GM19468 (cell line): ENCODE measurements around the gene MFRP.

Experiments
- ATAC-seq: cut with Tn5 transposase; IDR thresholded peaks from one replicate; pipeline ENCODE4 v1.9.1; 2021; ENCODE audit warnings: mild to moderate bottlenecking, moderate library complexity, moderate number of reproducible peaks; ENCODE audit not compliant: unreplicated experiment; ENCODE audit errors: extremely low read depth

Gene MFRP

DNA sequence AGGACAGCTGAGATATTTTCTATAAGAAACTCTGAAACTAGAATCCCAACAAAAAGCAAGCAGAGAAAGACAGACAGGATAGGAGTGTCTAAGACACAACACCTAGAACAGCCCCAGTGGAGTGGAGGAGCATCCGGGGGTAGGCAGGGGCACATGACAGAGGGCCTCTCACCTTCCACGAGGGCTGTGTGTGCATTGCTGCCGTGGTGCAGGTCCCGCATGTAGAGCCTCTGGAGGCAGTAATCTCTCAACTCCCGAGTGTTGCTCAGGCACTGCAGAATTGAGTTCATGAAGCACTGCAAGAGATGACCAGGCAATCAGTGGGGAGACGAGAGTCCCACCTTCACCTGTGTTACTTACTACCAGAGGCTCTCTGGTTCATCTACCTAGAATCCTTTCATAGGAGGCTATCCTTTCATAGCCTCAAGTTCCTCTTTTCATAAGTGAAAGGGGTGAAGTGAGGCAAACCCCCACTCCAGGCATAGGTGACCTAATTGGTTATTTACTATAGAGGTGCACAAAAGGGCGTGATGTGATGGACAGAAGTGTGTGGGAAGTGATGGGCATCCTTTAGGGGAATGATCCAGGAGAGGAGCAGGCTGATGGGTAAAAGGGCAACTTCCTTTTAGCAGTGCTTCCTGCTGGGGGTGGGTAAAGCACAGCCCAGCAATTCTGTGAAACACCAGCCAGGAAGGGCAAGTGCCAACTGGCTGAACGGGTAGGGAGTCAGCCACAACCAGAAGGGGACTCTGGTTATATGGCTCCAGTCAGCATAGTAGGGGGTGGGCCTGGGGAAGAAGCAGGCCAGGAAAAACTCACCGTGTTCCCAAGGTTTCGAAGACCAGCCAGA is 13.1 kb upstream of the MFRP start:
- ATAC-seq = no peak

DNA sequence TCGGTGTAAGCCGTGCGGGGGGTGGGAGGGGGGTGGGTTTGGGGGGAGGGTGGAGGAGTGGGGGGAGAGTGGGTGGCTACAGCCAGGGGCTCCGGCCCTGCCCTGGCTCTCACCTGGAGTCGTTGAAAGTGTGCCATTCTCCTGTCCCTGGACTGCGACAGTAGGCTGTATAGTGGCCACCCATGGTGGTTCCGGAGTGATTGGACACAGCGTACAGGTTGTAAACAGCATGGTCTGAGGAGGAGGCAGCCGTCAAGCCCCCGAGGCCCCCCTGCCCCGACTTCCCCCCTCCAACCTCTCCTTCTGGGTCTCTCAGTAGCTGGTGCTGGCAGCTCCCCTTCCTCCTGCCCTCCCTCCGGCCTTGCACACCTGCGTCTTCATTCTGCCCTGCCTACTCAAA is 10.6 kb upstream of the MFRP start:
- no peak for ATAC-seq

DNA sequence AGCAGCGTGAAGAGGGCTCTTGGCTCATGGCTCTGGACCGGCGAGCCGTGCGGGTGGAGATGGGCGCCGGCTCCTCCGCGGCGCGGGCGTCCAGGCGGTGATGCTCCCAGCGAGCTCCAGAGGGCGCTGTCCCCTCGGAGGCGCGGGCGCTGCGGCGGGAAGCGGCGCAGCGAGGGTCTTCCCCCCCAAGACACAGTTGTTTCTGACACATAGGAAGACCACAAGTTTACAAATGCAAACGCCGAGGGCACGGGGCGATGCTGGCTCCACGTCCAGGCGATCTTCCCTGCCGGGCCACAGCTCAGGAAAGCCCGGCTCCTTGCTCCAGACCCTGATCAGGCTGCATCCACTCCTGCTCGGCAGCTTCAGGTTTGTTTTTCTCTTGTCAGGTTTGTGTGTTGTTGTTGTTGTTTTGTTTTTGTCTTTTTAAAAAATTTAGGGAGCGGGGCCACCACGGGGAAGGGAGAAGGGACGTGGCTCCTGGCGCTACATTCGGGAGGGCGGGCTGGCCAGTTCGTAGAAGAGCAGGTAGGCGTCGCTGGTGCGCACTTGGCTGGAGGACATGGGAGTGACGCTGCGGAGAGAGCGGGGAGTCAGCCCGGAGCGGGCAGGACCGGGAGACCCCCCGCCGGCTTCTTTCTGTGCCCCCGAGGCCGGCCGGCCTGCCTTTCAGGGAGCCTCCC is 10.0 kb upstream of the MFRP start:
- ATAC-seq = no peak

DNA sequence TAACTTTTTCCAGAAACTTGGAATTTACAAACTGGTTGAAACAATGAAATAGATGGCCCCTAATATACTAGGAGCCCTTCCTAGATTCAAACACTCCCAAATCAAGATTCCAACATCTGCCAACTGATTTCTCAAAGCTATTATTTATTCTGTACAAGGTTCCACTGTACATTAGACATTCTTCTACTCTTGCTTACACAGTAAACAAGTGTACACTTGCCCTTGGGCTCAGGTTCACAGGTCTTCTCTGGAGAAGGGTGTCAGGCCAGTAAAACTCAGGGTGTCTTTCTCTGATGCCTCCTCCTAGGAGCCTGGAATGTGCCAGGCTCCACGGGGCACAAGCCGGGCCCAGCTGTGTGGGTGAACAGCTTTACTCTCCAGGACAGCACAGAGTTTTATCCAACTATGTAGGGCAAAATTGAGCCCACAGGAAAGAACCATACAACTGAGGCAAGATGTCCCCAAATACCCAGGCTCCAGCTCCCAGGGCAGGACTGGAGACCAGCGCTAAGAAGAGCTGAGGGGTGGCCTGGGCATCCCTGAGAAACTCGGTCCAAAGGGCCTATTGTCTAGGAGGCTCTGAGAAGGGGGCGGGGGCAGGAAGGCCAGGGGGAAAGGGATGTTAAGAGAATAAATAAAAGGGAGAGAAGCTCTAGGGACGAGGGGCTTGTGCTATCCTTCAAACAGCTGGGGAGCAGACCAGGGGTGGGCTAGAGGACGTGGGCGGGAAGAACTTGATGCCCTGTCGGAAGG is 8.8 kb upstream of the MFRP start:
- no peak for ATAC-seq

DNA sequence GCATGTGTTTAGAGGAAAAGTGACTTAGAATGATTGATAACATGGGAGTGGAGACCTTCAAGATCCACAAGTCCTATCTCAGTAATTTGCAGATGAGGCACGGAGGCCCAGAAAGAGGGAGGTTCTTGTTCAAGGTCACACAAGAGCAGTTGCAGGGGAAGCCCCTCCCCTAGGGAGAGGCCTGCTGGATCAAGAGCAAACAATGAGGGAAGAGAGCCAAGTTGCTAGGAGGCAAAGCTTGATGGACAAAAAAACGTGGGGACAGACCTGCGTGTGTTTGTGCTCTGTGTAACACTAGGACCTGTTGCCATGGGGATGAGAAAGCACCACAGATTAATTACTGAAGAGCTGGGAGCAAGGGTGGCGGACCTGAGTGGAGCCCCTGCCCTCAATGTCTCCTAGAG is 6.4 kb upstream of the MFRP start:
- no peak for ATAC-seq

DNA sequence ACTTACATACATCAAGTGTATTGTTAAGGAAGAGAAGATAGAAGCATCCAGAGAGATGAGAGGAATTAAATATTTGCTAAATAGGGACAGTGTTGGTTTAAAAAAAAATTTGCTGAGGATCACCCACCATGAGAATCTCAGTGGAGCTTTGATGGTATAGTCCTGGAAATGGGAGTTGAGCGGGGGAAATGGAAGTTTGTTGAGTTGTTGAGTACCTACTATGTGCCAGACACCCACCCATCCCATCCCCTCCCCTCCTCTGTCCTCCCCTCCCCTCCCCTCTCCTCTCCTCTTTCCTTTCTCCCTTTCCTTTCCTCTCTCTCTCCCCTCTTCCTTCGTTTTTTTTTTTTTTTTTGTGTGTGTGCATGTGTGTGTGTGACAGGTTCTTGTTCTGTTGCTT is 4.7 kb upstream of the MFRP start:
- no peak for ATAC-seq

DNA sequence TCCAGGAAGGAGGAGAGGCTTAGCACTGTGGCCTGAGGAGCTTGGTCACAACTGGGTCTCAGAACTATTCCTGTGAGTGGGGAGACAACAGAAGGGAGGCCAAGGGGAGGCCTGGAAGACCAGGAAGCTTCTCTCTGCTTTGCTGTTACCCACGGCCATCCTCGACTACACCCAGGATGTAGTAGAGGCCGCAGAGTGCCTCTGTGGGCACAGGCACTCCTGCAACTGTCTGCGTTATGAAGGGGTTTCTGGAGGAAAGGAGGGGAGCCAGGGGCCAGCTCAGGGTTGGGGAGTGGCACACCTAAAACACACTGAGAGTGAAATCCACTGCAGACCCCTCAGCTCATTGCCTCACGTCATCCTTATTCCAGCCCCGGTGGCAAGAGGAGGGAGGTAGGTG is 3.8 kb upstream of the MFRP start:
- ATAC-seq = no peak

DNA sequence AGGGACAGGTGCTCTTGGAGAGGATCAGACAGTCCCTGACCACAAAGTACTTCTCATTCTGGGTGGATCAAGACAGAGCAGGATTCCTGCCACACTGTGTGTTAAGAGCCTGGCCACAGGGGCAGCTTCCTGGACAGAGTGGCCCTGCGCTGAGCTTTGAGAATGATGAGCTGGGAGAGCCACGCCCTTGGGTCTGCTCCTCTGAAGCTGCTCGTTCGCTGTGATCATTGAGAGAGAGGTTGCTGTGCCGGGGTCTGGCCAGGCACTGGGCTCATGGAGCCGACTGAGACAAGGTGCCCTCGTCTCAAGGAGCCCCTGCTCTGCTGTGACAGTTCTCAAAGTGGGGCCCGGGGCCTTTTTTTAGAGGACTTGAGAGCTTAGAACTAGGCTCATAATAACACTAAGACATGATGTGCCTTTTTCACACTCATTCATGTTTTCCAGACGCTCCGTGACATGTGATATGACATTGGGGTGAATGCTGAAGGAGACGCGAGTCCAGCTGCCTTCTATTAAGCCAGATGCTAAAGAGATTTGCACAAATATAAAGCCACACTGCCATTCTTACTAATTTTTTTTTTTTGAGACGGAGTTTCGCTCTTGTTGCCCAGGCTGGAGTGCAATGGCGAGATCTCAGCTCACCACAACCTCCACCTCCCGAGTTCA is 1.6 kb upstream of the MFRP start:
- no peak for ATAC-seq

DNA sequence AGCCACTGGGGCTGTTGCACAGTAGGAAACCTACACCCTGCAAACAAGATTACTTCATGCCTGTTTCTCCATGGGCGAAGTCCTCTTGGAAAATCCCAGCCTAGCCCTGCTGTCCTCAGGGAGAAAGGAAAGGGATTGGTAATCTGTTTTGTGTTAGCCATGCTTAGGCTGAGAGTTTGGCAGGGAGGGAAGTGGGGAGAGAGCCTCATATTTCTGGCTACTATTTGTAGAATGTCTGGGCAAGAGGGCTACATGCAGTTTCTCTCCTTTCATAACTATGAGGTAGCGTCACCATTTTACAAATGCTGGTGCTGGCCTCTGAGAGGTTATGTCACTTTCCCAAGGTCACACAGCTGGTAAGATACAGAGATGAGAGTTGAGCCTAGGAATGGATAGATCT is 737 bp upstream of the MFRP start:
- ATAC-seq = no peak

DNA sequence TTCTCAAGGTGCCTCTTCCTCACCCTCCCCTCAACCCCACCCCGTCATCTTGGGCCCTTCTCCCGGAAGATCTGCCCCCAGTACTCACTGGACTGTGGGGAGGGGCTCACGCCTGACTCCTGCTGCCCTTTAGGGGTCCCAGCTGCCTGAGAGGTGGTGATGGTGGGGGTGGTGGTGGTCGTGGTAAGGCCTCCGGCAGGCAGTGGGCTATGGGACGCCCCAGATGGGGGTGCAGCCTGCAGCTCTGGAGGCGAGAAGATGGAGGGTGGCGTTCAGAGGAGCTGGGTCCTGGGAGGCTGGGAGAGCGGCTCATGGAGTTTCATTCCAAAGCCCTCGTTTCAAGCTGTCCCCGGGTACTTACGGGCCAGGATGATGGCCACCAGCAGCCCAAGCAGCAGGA is 820 bp downstream of the MFRP start:
- no peak for ATAC-seq

DNA sequence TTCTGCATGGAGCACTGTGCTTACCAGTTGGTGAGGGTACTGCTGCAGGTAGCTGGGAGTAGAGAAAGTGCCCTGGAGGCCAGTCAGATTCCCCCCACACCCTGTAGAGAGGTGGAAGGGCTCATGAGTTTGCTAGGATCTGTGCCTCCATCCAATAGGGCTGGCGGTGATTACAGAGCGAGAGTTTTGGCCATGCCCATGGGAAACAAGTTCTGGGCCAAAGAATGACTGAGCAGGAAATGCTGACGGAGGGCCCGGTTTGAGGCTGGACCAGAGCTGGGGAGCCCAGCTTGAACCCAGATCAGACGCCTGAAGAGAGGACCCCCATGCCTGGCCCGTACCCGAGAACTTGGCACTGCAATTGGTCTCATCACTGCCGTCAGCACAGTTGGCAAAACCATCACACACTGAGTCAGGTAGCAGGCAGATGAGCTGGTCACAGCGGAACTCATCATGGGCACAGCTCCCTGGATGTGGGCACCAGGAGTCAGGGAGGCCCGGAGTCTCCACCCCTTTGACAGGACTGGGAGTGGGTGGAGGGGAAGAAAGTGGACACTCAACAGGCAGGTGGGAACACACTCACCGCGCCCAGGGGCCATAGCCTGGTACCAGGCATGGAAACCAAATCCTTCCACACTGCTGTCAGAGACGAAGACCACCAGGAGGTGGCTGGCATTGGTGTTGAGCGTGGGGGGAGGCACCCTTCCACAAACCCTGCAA is 2.1 kb downstream of the MFRP start:
- no peak for ATAC-seq

DNA sequence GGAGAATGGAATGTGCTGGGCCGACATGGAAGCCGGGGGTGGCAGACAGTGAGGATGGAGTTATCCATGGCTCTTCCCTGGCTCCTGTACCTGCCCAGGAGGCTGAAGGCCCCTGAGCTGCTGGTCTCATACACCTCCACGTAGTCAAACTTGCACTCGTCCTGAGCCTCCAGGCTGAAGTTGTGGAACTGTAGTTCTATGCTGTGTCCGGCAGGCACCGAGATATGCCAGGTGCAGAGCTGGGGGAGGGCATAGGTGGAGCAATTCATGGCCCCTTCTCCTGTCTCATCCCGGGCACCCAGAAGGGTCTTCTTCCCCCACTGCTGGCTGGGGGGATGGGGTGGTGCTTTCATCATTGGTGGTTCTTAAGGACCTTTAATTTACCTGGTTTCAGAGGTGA is 2.8 kb downstream of the MFRP start:
- no peak for ATAC-seq

DNA sequence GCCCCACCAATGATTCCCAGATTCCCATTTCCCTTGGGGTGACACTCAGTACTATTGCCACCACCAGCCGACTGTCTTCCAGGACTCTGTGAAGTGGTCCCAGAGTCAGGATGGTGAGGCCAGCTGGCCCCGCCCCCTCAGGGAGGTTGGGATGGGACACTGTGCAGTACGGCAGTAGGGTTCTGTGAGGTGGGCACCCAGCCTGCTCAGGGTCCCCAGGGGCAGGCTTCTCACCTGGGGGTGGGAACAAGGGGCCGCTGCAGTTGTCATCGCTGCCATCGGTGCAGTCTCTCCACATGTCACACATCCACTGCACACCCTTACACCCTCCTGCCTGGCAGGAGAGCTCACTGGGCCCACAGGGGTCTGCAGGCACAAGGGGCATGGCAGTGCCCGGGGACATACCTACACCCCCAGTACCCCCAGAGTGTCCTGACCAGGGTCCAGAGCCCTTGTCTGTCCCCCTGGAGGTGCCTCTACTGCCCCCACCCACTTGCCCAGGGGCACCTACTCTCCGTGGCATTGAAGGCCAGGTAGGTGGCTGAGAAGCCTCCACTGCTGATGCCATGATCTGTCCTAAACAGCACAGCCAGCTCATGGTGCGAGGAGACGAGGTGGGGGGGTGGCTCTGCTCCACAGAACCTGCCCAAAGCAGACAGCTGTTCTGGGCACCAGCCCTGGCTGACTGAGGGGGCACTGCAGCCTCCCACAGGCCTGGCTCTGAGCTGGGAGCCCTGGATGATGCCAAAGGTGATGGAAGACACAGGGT is 4.0 kb downstream of the MFRP start:
- ATAC-seq = no peak

DNA sequence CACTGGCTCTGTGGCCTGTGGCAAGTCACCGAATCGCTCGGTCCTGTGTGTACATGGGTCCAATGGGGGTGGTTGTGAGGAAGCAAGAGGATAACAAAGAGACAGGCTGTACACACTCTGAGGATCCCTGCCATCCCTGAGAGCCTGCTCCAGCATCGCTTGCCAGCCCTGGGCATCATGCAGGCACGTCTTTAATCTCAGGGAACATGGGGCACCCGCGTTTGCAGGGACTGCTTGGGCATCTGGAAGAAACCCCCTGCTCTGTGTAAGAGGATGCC is 4.5 kb downstream of the MFRP start:
- ATAC-seq = no peak

DNA sequence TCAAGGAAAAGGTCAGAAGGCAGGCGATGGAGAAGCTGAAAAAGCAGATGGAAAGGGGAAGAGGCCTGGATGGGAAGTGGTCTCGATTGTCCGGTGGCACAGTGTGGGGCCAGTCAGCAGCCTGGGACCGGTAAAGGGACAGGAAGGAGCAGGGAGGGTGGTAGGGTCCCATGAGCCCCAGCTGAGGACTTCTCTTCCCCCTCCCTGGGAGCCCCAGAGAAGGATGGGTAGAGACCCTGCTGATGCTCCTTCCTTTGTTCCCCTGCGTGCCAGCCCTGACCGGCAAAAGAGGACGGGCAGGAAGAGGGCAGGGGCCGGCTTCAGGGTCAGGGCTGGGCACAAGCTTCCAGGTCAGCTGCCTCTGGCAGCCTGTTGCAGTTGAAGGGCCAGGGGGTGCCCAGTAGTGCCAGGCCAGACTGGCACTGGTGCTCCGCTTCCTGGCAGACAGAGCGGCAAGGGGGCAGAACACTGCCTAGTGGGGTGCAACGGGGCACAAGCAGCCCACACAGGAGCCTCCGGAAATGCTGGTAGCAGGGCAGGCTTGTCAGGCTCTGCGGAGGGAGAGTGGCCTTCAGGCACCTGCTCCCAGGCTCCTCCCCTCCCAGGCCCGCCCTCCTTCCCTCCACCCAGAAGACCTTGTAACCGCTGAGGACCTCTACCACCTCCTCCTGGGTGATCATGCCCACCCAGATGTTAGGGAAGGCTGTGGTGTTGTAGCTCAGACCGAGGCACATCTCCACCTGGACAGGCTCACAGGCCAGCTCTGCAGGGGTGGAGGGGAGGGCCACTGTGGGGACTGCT is 5.1 kb downstream of the MFRP start:
- ATAC-seq = no peak

DNA sequence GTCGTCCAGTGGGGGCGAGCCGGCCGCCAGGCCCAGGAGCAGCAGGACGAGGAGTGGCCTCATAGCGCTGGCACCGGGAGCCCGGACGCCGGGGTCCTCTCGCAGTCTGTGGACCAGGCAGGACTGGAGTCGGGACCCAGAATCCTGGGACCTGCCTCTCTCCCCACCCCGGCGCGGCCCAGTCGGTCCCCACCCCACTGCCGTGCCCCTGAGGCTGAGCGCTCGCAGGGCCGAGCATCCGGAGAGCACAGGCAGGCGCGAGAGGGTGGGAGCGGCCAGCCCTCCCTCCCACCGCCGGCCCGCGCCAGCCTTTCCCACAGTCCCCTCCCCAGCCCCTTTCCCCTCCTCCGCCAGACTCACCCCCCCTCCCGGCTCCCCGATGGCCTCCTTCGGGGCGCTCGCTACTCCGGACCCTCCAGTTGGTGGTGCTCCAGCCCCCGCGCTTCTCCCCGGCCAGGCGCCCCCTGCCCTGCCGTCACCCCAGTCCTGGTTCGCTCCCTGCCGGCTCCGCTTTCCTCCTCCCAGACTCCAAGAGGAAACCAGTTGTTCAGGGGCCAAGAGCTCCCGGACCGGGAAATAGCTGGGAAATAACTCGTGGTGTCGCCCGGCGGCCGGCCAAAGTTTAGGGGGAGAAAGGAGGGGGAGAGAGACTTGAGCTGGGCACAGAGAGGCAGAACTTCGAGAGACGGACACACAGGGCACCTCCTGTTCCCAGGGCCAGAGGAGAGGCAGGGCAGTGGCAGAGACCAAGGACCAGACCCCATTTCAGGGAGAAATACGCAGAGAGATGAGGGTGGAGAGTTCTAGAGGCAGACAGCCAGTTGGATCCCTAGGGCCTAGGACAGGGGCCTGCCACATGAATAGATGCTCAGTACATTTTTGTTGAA is 5.9 kb downstream of the MFRP start, which contains the start of gene C1QTNF5:
Gene C1QTNF5, minus strand, starts transcription at position 549 of the 887 bp plus-strand sequence. Its CDS starts 486 bp downstream, at position 63.
- ATAC-seq = no peak

DNA sequence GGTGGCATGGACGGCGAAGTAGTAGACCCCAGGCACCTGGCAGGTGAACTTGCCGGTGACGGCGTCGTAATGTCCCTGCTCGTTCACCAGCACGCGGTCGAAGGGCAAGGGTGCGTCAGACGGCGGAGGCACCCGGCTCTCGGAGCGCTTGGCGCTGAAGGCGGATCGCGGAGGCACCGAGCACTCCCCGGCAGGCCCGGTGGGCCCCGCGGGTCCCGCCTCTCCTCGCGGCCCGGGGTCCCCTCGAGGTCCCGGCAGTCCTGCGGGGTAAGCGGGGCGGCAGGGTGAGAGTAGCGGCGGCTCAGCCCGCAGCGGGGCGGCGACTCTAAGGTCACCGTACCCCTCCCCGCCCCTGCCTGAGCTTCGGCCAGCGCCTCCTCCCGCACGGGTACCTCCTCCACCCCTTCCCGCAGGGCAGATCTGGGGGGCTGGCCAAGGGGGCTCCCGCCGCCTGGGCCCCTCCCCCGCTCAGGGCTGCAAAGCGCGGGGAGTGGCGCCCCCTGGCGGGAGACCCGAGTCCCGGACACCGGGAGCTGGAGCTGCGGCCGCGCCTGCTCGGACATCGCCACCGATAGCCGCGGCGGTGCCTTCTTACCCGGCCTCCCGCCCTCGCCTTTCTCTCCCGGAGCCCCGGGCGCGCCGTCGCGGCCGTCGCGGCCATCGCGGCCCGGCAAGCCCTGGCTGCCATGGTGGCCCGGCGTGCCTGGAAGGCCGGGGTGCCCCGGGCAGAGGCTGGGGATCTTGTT is 6.7 kb downstream of the MFRP start:
- ATAC-seq = no peak
